HT-29 (cell line): ENCODE results near the gene APOF. TPM values are rescaled to one million over a fixed set of nuclear protein-coding genes. Genes with fewer than 3 reads are reported as not detected.
"Not testable (repeated sequence)": the region's sequence is repeated elsewhere in the genome, so short reads cannot be mapped to it uniquely, and the experiment has no call there.

Source experiments
- DNase-seq: peaks from one replicate; pipeline ENCODE4 v3.0.0-alpha.2; 2015; ENCODE audit warnings: low spot score
- total RNA-seq: library from RNA; depleted of rRNA; stranded (reverse); fragments of >200 nt; shearing (Covaris generic); gene quantifications from 2 replicates; pipeline ENCODE4 v1.2.3, GENCODE V29; 2014

APOF gene
- total RNA-seq, 1 experiment from 2014 or later: not detected

DNA sequence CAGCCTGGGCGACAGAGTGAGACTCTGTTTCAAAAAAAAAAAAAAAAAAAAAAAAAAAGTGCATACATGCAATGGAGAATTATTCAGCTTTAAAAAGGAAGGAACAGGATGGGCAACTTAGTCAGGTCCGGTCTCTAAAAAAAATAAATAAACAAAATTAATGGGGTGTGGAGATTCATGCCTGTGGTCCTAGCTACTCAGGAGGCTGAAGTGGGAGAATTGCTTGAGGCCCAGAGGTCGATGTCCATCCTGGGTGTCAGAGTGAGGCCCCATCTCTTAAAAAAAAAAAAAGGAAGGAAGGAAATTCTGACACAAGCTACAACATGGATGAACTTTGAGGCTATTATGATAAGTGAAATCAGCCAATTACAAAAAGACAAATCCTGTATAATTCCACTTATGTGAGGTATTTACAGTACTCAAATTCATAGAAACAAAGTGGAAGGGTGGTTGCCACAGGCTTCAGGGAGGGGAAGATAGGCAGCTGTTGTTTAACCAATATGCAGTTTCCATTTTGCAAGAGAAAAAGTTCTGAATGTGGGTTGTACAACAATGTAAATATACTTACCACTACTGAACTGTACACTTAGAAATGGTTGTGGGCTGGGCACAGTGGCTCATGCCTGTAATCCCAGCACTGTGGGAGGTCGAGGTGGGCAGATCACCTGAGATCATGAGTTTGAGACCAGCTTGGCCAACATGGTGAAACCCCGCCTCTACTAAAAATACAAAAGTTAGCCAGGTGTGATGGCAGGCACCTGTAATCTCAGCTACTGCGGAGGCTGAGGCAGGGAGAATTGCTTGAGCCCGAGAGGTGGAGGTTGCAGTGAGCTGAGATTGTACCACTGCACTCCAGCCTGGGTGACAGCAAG is 12.3 kb upstream of the APOF start:
- no peak for DNase-seq

DNA sequence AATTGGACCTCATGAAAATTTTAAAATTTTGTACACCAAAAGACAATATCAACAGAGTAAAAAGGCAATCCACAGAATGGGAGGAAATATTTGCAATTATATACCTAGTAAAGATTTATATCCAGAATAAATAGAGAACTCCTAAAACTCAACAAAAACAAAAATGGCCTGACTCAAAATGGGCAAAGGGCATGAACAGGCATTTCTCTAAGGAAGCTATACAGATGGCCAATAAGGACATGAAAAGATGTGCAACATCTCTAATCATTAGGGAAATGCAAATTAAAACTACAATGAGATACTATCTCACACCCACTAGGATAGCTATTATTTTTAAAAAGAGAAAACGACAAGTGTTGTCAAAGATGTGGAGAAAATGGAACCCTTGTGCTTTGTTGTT is 10.9 kb upstream of the APOF start:
- no peak for DNase-seq

DNA sequence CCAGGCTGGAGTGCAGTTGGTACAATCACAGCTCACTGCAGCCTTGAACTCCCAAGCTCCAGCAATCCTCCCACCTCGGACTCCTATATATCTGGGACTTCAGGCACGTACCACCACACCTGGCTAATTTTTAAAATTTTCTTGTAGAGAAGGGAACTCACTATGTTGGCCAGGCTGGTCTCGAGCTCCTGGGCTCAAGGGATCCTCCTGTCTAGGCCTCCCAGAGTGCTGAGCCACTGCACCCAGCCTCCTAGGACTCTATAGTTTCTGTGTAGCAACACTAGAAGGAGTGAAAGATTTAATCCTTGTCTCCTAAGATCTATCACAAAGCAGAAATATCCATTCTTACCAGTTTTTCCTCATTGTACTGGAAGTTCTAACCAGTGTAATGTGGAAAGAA is 4.3 kb upstream of the APOF start:
- no peak for DNase-seq

DNA sequence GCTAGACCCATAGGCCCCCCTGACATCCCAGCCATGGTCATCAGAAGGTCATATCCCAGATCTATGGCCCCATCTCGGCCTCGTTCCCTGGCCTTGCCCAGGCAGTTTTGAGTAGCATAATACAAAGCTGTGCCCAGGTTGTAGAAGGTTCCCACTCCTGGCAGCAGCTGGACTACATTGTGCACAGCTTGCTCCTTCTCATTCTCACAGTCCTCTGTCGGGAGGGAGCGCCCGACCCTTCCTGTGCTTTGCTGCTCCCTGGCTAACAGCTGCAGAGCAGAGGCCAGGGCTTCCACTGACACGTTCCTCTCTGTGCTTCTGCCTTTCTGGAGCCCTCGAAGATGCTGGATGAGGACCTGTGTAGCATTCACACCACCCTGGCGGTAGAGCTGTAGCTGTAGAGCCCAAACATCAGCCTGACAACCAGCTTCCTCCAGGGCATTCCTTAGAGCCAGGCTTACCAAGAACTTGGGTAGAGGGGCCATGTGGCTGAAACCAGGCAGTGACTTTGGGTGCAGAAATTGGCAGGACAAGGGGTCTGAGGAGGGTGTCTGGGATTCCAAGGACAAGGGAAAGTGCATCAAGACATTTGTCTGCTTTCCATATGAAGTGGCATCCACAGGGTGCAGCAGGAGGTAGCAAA is 1.0 kb downstream of the APOF start:
- DNase-seq: no peak

DNA sequence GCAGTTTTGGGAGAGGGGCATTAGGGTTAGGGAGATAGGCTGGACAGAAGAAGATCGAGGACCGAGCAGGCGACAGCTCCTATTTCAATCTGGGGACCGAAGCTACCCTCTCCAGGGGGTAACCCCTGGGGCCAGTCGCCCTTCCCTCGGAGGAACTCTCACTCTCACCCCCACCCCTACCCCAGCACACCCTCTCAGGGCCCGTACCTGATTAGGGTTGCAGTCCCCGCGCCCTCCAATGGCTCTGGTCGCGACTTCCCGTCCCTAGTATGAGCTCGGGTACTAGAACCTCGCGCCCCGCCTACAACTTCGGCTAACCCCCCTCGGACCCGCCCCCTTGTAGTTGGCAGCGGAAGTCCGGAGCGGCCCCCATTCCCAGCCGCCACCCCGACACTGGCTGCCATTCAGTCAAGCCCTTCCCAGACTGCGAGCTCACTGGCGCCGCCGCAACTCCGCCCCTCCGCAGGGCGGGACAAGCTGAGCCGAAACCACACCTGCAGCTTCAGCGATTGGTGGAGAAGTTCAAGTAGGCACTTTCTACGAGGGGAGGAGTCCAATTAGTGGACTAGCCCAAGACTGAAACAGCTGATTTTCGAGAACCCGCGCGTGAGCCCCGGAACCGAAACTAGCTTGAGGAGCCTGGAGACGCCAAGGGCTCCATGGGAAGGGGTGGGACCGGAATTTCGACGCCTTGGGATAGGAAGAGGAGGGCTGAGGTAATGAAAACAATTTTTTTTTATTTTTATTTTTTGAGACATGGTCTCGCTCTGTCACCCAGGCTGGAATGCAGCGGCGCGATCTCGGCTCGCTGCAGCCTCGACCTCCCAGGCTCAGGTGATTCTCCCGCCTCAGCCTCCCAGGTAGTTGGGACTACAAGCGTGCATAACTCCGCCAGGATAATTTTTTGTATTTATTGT is 2.5 kb downstream of the APOF start, which contains the start of gene STAT2:
STAT2 (minus strand) TSS at position 257 of the 917 bp plus-strand sequence. CDS start 3,536 bp downstream, outside the sequence.
- peak; percentile 99 for DNase-seq

GRCh38 chr12:56358836-56359532 is 3.7 kb downstream of the APOF start:
- no peak for DNase-seq

- DNase-seq: no peak
These were observed 11.3 kb downstream of the APOF start for GRCh38 chr12:56351325-56351724.

DNA sequence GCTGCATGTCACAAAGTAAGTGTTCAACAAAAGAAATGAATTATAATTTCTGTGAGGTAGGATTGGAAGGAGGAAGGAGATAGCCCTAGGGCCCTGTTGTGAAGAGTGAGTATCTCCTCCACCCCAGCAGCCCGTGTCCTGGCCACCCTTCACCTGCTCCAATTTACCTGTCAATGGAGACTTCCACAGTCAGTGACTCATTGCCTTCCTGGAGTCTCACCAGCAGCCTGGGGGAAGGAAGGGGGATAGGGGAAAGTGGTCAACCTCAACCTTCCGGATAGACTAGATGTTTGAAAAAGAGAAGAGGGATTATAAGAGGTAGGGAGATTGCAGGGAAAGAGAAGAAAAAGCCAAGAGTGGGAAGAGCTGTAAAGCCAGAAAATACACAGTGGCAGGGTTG is 12.0 kb downstream of the APOF start:
- no peak for DNase-seq

DNA sequence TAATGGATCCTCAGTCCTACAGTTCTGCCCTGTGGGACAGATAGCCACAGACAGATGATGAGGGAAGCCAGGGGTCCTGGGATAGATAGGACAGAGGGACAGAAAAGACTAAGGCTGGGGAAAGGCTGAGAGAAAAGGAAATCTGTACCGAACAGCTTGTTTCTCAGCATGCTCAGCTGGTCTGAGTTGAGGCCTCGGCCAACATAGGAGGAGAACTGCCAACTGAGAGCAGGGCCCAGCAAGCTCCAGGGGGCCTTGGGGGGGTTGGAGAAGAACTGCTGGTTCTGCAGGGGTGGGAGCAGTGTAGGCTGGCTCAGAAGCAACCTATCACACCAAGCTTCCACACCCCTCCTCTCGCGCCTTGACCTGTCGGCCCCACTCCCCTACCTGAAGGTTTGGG is 13.9 kb downstream of the APOF start:
- DNase-seq: no peak

- DNase-seq: not testable (repeated sequence)
These were observed 15.4 kb downstream of the APOF start for GRCh38 chr12:56347255-56347654.

DNA sequence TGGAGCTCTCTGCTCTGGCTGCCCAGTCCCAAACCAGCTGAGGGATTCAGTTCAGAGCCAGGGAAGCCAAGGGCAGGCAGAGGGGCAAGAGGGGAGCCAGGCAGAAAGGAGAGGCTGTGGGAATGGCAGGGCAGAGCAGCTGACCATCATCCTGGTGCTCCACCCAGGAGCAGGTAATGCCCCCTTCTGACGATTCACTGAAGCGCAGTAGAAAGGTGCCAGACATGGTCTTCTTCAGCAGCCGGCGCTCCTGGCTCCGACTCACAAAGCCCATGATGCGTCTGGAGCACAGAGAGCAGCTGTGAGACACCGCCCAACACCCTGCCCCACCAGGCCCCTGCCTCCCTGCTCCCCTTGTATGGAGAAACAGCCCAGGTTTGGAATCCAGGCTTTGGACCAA is 16.0 kb downstream of the APOF start:
- DNase-seq: no peak

DNA sequence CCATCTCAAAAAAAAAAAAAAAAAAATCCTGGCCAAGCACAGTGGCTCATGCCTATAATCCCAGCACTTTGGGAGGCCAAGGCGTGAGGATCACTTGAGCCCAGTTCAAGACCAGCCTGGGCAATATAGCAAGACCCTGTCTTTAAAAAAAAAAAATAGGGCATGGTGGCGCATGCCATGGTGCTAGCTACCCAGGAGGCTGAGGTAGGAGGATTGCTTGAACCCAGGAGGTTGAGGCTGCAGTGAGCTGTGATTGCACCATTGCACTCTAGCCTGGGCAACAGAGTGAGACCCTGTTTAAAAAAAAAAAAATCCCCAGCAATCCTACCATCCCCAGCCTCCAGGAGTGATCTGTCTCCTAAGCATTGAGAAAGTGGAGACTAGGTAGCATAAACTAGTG is 20.4 kb downstream of the APOF start:
- not testable (repeated sequence) for DNase-seq

DNA sequence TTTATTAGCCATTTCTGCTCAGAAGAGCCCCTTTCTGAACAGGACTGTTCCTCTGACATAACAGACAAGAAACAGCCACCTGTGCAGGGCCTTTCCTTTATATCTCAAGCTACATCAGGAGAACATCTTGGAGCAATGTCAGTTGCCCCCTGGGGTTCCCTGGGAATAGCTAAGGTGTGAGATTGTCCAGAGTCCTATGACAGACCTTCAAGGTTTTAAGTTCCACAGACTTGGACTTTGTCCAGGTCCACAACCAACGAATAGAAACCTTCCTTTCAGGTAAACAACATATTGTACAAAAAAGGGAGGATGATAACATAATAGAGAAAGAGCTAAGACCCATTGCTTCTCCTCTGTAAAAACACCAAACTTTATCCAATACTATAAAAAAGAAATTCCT is 21.0 kb downstream of the APOF start:
- no peak for DNase-seq

- no peak for DNase-seq
These were observed 23.6 kb downstream of the APOF start for GRCh38 chr12:56339158-56339422.

DNA sequence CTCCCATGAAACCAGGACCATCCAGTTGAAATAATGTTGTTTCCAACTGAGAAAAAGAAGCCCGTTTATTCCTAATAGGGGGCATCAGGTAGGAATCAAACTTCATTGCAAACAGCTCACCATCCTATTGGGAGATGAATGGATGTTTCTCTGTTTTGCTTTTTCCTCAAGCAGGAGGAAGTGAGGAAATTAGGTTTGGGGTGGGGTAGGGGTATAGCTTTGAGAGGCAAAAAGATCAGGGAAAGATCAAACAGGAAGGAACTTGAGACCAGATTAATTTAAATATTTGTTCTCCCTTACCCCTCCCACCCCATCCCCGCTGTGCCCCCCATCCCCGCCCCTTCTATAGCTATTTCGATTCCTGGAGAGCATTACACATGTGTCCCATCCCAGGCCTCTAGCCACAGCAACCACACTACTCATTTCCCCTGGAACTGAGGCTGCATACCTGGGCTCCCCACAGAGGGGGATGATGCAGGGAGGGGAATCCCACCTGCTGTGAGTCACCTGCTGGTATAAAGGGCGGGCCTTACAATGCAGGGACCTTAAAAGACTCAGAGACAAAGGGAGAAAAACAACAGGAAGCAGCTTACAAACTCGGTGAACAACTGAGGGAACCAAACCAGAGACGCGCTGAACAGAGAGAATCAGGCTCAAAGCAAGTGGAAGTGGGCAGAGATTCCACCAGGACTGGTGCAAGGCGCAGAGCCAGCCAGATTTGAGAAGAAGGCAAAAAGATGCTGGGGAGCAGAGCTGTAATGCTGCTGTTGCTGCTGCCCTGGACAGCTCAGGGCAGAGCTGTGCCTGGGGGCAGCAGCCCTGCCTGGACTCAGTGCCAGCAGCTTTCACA is 24.1 kb downstream of the APOF start, which contains the start of gene IL23A:
IL23A (plus strand) TSS at position 577 of the 850 bp plus-strand sequence; CDS start at position 738, 161 bp downstream.
- no peak for DNase-seq

DNA sequence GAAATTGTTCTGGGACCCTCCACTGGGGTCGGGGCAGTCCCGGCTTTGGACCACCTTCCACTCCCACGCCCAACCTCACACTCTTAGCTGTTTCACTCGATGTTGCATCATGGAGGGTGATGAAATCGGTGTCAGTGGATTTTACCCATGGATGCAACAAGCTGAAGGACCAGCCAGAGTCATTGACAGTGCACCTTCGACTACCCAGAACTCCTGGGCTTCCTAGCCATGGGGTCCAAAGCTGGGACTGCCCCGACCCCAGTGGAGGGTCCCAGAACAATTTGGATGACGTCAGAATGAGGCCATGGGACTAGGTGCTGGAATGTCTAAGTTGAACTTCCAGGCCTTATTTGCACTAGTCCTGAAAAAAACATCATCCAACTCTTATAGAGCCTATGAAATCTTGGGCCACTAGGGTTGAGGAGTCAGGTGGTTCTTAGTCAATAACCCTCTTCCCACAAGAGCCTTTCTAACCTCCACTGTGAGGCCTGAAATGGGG is 24.9 kb downstream of the APOF start:
- DNase-seq: no peak

DNA sequence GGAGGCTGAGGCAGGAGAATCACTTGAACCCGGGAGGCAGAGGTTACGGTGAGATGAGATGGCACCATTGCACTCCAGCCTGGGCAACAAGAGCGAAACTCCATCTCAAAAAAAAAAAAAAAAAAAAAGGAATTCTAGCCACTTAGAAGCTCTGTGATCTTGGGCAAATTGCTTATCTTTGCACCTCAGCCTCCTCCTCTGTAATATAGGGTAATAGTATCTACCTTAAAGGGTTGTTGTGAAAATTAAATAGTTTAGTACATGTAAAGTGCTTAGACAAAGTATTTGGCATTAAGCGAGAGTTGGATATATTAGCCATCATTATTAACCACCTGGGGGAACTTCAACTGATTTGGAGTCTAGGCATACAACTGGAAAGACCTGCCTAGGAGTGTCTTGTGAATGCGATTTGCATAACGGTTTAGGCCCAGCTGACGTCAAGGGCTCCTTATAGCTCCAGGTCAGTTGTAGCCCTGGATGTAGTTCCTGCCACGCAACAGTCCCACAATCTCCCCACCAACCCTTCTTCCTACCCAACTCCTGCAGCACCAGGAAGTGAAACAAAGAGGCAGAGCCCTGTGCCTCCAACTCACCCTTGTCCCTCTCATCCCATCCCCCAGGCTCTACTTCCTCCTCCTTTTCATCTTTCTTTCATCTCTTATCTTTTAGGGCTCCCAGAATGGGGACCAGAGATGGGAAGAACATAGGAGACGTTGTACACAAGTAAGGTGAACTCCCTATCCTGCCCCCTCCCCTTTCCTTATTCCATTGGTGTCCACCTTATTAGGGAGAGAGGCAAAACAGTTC is 26.1 kb downstream of the APOF start:
- no peak for DNase-seq

- not testable (repeated sequence) for DNase-seq
These were observed 27.1 kb downstream of the APOF start for GRCh38 chr12:56335527-56335926.

- no peak for DNase-seq
These were observed 28.2 kb downstream of the APOF start for GRCh38 chr12:56334490-56334793.
